Kidney tubule cell (primary cell): Measurements from ENCODE around the gene ARHGAP45.

Experiments used
- DNase-seq: peaks from one replicate; pipeline ENCODE4 v3.0.0-alpha.2; 2018; ENCODE audit warnings: low spot score

Gene ARHGAP45

DNA sequence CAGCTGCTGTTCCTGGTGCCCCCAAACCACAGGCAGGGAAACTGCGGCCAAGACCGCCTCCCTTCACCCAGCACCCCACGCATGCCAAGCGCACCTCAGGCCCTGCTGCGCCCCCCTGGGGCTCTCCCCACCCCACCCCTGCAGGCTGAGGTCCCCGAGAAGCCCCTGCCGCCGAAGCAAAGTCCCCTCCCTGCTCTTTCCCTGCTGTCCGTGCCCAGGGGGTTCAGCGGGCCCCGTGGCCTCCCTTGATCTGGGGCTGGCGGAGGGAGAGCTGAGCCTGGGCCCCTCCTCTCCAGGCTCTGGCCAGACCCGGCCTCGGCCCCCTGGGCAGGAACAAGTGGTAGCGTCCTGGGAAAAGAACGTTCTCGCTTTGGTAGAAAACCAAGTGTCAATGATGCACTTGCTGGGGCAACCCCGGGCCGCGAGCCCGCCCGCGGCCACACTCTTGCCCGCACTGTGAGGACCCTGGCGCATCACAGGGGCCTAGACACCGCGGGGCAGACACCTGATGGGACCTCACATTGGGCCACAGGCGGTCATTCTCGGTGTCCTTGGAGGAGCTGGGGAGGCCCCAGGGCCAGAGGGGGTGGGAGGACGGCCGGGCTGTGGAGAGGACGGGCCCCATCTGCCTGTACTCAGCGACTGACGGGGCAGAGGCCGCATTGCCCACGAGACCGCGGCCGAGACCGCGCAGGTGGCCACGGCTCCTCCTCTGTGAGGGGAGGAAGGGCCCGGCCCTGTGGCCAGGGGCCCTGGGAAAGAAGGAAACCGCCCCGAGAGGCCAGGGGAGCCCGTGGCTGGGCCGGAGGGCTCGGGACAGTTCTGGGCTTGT lies 65.8 kb downstream of the ARHGAP45 start:
- DNase-seq, result no peak

DNA sequence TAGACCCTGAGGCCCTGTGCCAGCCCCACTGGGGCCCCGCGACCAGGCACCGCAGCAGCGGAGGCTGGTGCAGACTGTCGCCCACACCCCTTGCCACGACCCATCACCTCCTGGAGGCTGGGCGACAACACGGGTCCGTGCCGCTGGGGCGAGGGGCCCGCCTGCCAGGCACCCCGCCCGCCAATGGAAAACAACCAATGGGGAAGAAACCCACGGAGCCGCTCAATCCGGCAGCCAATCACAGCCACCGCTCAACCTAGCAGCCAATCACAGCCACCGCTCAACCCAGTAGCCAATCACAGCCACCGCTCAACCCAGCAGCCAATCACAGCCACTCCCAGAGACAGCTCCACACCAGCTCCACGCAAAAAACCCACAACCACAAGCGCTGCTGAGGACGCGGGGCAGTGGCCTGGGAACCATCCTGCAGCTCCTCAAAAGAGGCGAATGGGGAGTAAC lies 66.5 kb downstream of the ARHGAP45 start:
- no peak for DNase-seq

DNA sequence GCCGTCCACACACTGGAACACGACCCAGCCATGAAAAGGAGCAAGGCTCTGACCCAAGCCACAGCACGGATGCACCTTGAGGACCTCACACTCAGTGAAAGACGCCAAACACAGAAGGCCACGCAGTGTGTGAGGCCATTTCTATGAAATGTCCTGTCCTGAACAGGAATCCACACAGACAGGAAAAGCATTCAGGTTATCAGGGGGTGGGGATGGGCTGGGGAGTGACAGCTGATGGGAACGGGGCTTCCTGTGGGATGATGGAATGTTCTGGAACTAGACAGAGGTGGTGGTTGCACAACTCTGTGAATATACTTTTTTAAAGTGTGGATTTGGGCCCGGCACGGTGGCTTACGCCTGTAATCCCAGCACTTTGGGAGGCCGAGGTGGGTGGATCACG lies 67.5 kb downstream of the ARHGAP45 start:
- DNase-seq, result no peak

DNA sequence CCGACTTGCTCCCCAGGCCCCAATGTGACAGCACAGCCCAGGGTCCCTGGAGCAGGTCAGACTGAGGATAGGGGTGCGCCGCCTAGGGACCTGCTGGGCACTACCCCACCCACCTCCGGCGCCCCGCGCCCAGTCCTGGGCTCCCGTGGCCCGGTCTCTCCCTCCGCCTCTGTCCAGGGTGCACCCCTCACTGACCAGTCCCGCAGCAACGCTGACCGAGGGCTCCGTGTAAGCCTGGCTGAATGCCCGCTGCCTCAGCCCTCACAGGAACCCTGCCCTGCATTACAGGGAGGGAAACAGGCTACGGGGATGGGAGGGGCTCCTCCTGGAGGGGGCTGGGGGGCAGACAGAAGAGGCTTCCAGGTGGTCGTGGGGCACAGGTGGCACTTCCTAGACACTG lies 68.5 kb downstream of the ARHGAP45 start:
- DNase-seq, result no peak

DNA sequence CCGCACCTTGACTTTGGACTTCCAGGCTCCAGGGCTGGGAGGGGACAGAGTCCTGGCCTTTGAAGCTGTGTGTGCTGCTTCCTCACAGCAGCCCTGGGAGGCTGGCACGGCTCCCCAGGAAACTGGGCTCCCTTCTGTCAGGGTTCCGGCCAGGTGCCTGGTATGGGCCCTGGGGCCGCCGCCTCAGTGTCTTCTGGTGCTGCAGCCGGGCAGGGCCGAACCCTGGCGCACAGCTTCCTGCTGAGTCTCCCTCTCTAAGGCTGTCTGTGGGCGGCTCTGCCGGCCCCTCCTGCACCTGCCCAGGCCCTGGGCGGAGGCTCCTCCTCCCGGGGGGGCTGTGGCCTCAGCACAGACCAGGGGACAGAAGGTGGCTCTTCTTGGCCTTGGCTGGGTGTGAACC lies 69.2 kb downstream of the ARHGAP45 start:
- no peak for DNase-seq
